ENCODE results near the gene TJP1.
"Not testable (repeated sequence)": the region's sequence is repeated elsewhere in the genome, so short reads cannot be mapped to it uniquely, and the experiment has no call there.

The TJP1 gene

GRCh38 chr15:29800491-29801366, 21.5 kb downstream of the TJP1 start:
- DNase-seq (ENCODE audit: low read depth in 2 of 3, low spot score in 2 of 3), result no peak

- no peak for DNase-seq (ENCODE audit: low read depth in 2 of 3, low spot score in 2 of 3)
Observed at GRCh38 chr15:29799859-29800258, 22.4 kb downstream of the TJP1 start.

- no peak for DNase-seq (ENCODE audit: low read depth in 2 of 3, low spot score in 2 of 3)
Observed at GRCh38 chr15:29795610-29796009, 26.7 kb downstream of the TJP1 start.

- no peak for DNase-seq (ENCODE audit: low read depth in 2 of 3, low spot score in 2 of 3)
Observed at GRCh38 chr15:29792426-29793159, 29.7 kb downstream of the TJP1 start.

DNA sequence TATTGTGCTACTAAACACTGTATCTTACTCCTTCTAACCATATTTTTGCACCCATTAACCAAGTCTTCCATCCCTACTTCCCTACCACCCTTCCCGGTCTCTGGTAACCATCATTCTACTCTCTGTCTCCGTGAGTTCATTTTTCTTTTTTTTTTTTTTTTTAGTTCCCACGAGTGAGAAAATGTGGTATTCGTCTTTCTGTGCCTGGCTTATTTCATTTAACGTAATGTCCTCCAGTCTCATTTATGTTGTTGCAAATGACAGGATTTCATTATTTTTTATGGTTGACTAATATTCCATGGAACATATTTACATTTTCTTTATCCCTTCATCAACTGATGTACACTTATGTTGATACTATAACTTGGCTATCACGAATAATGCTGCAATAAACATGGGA, 31.7 kb downstream of the TJP1 start:
- no peak for DNase-seq (ENCODE audit: low read depth in 2 of 3, low spot score in 2 of 3)

GRCh38 chr15:29789871-29790270, 32.4 kb downstream of the TJP1 start:
- no peak for DNase-seq (ENCODE audit: low read depth in 2 of 3, low spot score in 2 of 3)

- no peak for DNase-seq (ENCODE audit: low read depth in 2 of 3, low spot score in 2 of 3)
Observed at GRCh38 chr15:29788433-29789034, 33.7 kb downstream of the TJP1 start.

DNA sequence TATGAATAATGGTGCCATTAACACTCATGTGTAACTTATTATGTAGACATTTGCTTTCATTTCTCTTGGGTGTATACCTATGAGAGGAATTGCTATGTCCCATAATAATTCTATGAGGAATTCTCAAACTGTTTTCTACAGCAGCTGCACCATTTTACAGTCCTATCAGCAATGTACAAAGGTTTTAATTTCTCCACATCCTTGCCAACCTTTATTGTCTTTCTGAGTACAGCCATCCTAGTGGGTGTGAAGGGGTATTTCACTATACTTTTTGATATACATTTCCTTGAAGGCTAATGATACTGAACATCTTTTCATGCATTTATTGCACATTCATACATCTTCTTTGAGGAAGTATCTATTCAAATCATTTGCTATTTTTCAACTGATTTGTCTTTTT, 34.5 kb downstream of the TJP1 start:
- no peak for DNase-seq (ENCODE audit: low read depth in 2 of 3, low spot score in 2 of 3)

DNA sequence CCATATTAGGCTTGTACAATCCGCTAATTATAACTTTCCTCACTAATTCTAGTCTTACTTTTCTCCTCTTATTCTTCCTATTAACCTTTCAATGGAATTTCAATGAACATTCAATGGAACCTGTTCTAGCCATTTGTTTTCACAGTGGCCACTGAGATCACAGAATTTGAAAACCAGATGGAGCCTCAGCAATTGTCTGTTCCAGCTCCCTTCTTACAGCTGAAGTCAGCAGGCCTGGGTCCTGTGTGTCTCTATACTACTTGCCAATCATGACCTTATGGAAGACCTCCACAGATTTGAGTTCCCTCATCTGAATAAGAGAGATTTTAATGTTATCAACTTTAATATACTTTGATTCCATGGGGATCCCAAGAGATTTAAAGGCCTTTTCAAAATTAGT, 36.6 kb downstream of the TJP1 start:
- no peak for DNase-seq (ENCODE audit: low read depth in 2 of 3, low spot score in 2 of 3)

DNA sequence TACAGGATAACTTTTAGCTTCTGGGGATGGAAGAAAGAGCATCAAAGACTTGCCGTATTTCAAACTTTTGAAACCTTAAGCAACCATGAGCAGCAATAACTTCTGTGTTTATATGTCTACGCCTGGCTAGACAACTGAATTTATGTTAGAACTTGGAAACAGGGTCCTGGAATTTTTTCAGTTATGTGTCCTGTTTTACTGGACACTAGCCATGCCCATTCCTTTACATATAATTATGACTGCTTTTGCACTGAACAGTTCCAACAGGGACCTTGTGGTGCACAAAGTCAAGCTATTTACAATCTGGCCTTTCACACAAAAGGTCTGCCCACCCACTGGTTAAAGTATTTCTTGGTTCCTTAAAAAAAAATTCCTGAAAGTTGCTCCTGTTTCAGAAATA, 37.1 kb downstream of the TJP1 start:
- DNase-seq (ENCODE audit: low read depth in 2 of 3, low spot score in 2 of 3), result no peak

- DNase-seq (ENCODE audit: low read depth in 2 of 3, low spot score in 2 of 3), result no peak
Observed at GRCh38 chr15:29784413-29784812, 37.9 kb downstream of the TJP1 start.

DNA sequence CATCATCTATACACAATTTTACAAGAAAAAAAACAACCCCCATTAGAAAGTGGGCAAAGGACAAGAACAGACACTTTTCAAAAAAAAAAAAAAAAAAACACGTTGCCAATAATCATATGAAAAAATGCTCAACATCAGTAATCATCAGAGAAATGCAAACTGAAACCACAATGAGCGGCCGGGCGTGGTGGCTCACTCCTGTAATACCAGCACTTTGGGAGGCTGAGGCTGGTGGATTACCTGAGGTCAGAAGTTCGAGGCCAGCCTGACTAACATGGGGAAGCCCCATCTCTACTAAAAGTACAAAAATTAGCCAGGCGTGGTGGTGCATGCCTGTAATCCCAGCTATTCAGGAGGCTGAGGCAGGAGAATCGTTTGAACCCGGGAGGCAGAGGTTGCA, 39.5 kb downstream of the TJP1 start:
- DNase-seq (ENCODE audit: low read depth in 2 of 3, low spot score in 2 of 3), result not testable (repeated sequence)

GRCh38 chr15:29778382-29778781, 43.9 kb downstream of the TJP1 start:
- no peak for DNase-seq (ENCODE audit: low read depth in 2 of 3, low spot score in 2 of 3)

GRCh38 chr15:29776859-29777258, 45.4 kb downstream of the TJP1 start:
- DNase-seq (ENCODE audit: low read depth in 2 of 3, low spot score in 2 of 3), result no peak

DNA sequence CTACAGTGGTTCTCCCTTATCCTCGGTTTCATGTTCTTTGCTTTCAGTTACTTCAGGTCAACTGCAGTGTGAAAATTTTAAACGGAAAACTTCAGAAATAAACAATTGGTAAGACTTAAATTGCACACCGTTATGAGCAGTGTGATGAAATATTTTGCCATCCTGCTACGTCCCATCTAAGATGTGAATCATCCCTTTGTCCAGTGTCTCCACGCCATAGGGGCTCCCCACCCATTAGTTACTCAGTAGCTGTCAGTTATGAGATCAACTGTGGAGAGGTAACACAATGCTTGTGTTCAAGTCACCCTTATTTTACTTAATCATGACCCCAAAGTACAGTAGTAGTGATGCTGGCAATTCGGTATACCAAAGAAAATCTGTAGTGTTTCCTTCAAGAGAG, 47.4 kb downstream of the TJP1 start:
- DNase-seq (ENCODE audit: low read depth in 2 of 3, low spot score in 2 of 3), result no peak

DNA sequence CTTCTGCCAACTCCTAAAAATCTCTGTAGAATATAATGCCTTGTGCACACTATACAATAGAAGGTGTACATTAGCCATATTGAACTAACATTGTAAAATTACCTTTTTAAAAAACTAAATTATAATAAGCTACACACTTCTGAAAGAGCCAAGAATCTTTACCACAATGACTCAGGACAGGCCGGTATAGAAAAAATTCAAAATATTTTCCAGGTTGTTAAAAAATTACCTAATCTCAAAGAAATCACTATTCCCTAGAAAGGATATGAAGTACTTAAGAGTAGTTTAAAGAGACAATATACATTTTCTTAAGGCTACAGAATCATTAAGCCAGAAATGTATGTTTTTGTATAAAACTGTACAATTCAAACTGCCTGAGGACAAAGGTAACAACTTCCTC, 48.5 kb downstream of the TJP1 start:
- no peak for DNase-seq (ENCODE audit: low read depth in 2 of 3, low spot score in 2 of 3)

DNA sequence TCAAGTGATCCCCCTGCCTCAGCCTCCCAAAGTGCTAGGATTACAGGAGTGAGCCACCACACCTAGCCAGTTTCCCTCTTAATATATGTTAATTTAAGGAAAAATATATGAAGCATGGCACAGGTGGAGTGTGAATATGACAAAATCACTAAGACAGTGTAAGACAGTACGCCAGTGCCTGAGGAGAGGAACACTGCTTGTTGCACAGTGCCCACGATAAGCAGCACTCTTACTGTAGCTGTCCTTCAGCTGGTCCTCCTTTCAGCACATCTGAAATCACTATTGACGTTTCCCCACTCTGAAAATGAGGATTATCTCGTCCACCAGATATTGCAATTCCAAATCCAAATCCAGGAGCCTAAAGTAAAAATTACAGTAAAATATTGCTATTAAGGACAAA, 49.3 kb downstream of the TJP1 start:
- DNase-seq (ENCODE audit: low read depth in 2 of 3, low spot score in 2 of 3), result no peak

- no peak for DNase-seq (ENCODE audit: low read depth in 2 of 3, low spot score in 2 of 3)
Observed at GRCh38 chr15:29770796-29771195, 51.5 kb downstream of the TJP1 start.

DNA sequence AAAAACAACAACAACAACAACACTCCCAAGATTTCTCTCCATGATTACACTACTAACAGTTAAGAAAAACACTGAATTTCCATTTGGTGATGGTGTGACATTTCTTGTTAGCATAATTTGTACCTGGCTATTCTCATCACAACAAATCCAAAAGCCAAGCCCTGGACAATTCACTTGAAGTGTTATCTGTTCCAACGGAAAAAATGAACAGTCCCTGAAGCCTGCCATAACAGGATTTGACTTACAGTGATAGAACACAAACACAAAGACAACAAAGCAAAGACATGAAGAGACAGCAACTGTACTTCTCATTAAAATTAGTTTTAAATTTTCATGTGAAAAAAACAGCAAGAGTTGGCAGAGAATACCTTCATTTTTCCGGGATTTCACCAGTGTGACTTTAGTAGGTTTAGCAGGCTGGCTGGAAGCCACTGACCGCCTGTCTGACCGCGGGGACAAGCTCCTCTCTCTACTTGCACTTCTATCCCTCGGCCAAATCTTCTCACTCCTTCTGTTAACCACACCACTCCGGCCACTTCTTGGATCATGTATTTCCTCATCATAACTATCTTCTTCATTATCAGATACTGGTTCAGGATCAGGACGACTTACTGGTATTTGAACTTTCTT, 56.3 kb downstream of the TJP1 start:
- no peak for DNase-seq (ENCODE audit: low read depth in 2 of 3, low spot score in 2 of 3)

- no peak for DNase-seq (ENCODE audit: low read depth in 2 of 3, low spot score in 2 of 3)
Observed at GRCh38 chr15:29765234-29765841, 56.9 kb downstream of the TJP1 start.

DNA sequence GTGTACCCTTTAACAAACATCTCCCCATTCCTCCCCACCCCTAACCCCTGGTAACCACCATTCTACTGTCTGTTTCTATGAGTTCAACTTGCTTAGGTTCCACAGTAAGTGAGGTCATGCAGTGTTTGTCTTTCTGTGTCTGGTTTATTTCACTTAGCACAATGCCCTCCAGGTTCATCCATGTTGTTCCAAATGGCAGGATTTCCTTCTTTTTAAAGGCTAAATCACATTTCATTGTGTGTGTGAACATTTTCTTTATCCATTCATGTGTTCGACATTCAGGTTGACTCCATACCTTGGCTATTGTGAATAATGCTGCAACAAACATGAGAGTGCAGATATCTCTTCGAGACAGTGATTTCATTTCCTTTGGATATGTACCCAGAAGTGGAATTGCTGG, 62.7 kb downstream of the TJP1 start:
- no peak for DNase-seq (ENCODE audit: low read depth in 2 of 3, low spot score in 2 of 3)

All from activated CD8-positive, alpha-beta memory T cell treated with anti-CD3 and anti-CD28 coated beads for 48 hours (primary cell).